Activated CD4-positive, alpha-beta T cell treated with anti-CD3 and anti-CD28 coated beads, Interleukin-2, amount 10 ng/mL, durations not matched to agents 24 days and 14 days (primary cell): Measurements from ENCODE around the gene CLCN5. TPM values are rescaled to one million over a fixed set of nuclear protein-coding genes. Genes with fewer than 3 reads are reported as not detected.

Source experiments
- DNase-seq: peaks from one replicate; pipeline ENCODE4 v3.0.0; 2022
- H3K27ac Mint-ChIP-seq: one replicate; pipeline ENCODE4 v1.8.0; 2022; ENCODE audit warnings: mild to moderate bottlenecking, mixed read lengths
- H3K27me3 Mint-ChIP-seq: one replicate; pipeline ENCODE4 v1.8.0; 2022; ENCODE audit warnings: mixed read lengths
- H3K36me3 Mint-ChIP-seq: one replicate; pipeline ENCODE4 v1.8.0; 2022; ENCODE audit warnings: low read depth, mild to moderate bottlenecking, mixed read lengths
- H3K4me1 Mint-ChIP-seq: one replicate; pipeline ENCODE4 v1.8.0; 2021; ENCODE audit warnings: mixed read lengths
- H3K4me3 Mint-ChIP-seq: one replicate; pipeline ENCODE4 v1.8.0; 2022; ENCODE audit warnings: mild to moderate bottlenecking, moderate library complexity, mixed read lengths
- H3K9me3 Mint-ChIP-seq: one replicate; pipeline ENCODE4 v1.8.0; 2021; ENCODE audit warnings: mixed read lengths
- intact Hi-C: fragments of 100-400 bp; cut with micrococcal nuclease; formaldehyde crosslinking; loops from one replicate; pipeline ENCODE4 v1.15.1; 2023
- total RNA-seq: library from RNA; stranded (reverse); gene quantifications from 2 replicates; pipeline ENCODE4 v1.2.3, GENCODE V29; 2022

The CLCN5 gene
- total RNA-seq, 1 donor from 2014 or later, result 4.2 TPM

DNA sequence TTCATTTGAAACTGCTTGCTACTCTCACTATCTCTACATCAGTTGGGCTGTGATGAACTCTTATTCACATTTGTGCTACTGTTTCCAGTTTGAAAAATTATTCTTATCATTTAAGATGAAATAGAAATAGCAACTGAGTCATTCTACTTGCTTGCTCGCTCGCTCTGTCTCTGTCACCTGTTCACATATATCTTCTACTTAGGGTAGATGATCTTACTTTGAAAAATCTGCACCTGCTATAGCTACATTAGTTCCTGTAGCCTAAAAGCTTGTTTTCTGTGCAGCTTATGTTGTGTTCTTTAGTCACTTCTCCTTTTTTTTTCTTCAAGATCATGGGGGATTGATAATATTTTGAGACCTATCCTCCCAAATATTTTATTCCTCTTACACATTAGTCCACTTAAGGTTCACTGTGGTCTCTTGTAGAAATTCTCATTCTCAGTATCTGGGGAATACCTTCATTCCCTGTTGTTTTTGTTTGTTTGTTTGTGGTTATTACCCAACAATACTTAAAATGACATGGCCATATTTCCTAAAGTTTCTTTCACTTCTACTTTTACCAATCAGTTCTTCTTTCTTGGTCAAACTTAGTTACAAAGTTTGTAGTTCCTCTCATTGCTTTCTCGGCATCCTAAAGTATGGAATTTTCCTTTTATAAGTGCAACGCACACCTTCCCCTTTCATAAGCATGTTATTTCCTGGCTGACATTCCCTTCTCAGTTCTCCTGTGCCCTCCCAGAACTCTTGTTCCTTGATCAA, 36.5 kb downstream of the CLCN5 start:
- Mint-ChIP-seq H3K27ac (no peak overlapping the region), H3K27me3 (no peaks in the 10 kb centered on the region), H3K36me3 (no peaks in the 10 kb centered on the region), H3K4me3 (no peak overlapping the region), H3K9me3 (no peaks in the 10 kb centered on the region), H3K4me1 (no peaks in the 10 kb centered on the region)
- DNase-seq, result no peak
- intact Hi-C loops, result no loop called here

DNA sequence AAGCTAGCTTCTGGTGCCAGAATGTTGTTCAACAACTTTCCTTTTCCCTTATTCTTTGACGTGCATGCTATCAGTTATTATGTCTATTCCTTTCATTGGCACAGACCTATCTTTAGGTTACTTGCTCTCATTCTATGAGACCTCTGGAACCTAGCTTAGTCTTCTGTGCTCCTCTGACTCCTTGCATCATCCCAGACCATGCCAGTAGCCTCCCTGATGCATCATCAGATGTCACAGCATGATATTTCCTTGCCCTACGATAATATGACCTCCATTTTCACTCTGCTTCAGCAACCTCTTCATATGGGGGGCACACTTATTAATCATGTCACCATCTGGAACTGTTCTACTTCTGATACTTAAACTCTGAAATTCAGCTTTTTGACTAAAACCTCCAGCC, 37.2 kb downstream of the CLCN5 start:
- no peak for DNase-seq
- Mint-ChIP-seq H3K27ac (no peak overlapping the region), H3K27me3 (no peaks in the 10 kb centered on the region), H3K9me3 (no peaks in the 10 kb centered on the region), H3K4me1 (no peaks in the 10 kb centered on the region), H3K36me3 (no peaks in the 10 kb centered on the region), H3K4me3 (no peak overlapping the region)
- intact Hi-C loops, result no loop called here

- Mint-ChIP-seq H3K27ac (no peak overlapping the region), H3K27me3 (no peaks in the 10 kb centered on the region), H3K9me3 (no peaks in the 10 kb centered on the region), H3K4me1 (no peaks in the 10 kb centered on the region), H3K4me3 (no peak overlapping the region), H3K36me3 (no peaks in the 10 kb centered on the region)
- DNase-seq, result no peak
- intact Hi-C loops, result no loop called here
Observed at GRCh38 chrX:49960061-49960460, 37.7 kb downstream of the CLCN5 start.

GRCh38 chrX:49970674-49971073, 48.3 kb downstream of the CLCN5 start:
- no peak for DNase-seq
- H3K9me3 Mint-ChIP-seq, result no peaks in the 10 kb centered on the region
- H3K27ac Mint-ChIP-seq, result no peak overlapping the region
- H3K4me1 Mint-ChIP-seq, result no peaks in the 10 kb centered on the region
- no peaks in the 10 kb centered on the region for H3K27me3 Mint-ChIP-seq
- H3K36me3 Mint-ChIP-seq, result no peaks in the 10 kb centered on the region
- intact Hi-C loops, result no loop called here
- H3K4me3 Mint-ChIP-seq, result no peak overlapping the region

GRCh38 chrX:49972328-49972860, 50.0 kb downstream of the CLCN5 start:
- Mint-ChIP-seq H3K27me3 (no peaks in the 10 kb centered on the region), H3K27ac (no peak overlapping the region), H3K4me3 (no peak overlapping the region), H3K36me3 (no peaks in the 10 kb centered on the region), H3K4me1 (no peaks in the 10 kb centered on the region), H3K9me3 (no peaks in the 10 kb centered on the region)
- DNase-seq, result no peak
- intact Hi-C loops, result no loop called here

DNA sequence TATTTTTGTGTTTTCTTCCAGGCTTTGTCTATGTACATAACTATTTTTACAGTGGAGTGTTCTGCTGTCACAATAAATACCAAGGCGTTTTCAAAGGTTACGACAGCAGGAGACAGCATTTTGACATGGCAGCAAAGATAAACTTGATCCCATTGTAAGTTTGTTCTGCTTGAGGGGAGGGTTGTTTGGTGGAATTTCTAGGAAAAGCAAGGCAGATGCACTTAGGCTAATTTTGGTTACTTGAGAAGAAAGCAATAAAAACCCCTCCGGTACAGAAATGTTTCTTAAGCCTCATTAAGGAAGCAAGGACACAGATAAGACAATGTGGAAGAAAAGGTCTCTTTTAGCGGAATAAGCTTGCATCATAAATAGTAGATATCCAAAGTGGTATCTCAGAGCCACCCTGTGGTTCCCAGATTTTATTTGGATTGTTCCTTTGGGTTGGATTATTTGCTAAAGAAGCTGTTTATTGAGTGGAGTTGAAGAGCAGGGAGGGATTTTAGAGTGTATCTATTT, 54.3 kb downstream of the CLCN5 start:
- no peaks in the 10 kb centered on the region for H3K36me3 Mint-ChIP-seq
- no peaks in the 10 kb centered on the region for H3K4me1 Mint-ChIP-seq
- no peaks in the 10 kb centered on the region for H3K9me3 Mint-ChIP-seq
- no peak overlapping the region for H3K4me3 Mint-ChIP-seq
- no peaks in the 10 kb centered on the region for H3K27me3 Mint-ChIP-seq
- intact Hi-C loops, result no loop called here
- H3K27ac Mint-ChIP-seq, result no peak overlapping the region
- DNase-seq, result no peak

DNA sequence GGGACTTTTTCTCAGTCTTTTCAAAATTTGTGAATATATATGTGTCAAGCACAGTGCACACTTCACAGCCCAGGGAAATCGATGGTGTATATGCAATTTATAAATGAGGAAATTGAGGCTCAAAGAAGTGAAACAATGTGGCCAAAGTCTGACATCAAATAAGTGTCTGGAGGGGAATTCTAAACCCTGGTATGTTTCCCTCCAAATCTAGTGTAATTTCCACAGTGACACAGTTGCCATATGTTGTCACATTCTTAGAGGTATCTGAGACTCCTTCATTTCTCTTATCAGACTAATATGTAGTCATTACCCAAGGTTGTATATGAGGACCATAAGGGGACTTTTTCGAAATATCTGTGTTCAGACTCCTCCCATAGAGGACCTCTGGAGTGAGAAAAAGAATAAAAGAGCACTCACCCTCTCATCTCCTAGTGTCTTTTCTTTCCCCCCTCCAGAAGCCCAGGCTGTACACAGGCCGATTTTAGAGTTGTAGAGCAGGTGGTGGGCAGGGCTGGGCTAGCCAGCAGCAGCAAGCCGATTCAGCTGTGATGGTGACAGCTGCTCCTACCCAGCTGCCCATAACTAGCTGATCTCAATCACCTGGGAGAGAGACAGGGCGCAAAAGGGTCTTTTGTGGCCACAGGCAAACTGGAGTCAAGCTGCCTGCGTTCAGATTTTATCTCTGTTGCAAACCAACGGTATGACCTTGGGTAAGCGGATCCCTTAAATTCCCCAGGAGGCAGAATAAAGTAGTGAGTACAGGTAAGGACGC, 55.1 kb downstream of the CLCN5 start:
- H3K27me3 Mint-ChIP-seq, result no peaks in the 10 kb centered on the region
- H3K4me1 Mint-ChIP-seq, result no peaks in the 10 kb centered on the region
- DNase-seq, result no peak
- intact Hi-C loops, result no loop called here
- no peaks in the 10 kb centered on the region for H3K36me3 Mint-ChIP-seq
- H3K9me3 Mint-ChIP-seq, result no peaks in the 10 kb centered on the region
- H3K27ac Mint-ChIP-seq, result no peak overlapping the region
- no peak overlapping the region for H3K4me3 Mint-ChIP-seq

DNA sequence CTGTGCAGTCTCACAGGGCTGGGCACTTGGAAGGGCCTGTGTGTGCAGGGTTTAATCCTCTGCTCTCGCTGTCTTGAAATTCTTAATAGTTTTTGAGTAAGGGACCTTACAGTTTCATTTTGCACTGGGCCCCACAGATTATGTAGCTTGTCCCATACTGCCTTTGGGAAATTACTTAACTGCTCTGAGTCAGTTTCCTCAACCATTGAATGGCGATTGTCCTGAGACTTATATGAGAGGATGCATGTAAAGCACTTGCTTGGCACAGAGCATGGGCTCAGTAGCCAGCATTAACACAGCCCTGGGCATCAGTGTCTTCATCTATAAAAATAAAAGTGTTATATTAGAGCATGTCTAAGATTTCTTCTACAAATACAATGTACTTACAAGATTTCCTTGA, 55.8 kb downstream of the CLCN5 start:
- Mint-ChIP-seq H3K27me3 (no peaks in the 10 kb centered on the region), H3K4me1 (no peaks in the 10 kb centered on the region), H3K9me3 (no peaks in the 10 kb centered on the region), H3K4me3 (no peak overlapping the region), H3K36me3 (no peaks in the 10 kb centered on the region), H3K27ac (no peak overlapping the region)
- no peak for DNase-seq
- intact Hi-C loops, result no loop called here

- no peak overlapping the region for H3K4me3 Mint-ChIP-seq
- H3K4me1 Mint-ChIP-seq, result no peaks in the 10 kb centered on the region
- no peak for DNase-seq
- intact Hi-C loops, result no loop called here
- no peak overlapping the region for H3K27ac Mint-ChIP-seq
- H3K27me3 Mint-ChIP-seq, result no peaks in the 10 kb centered on the region
- H3K9me3 Mint-ChIP-seq, result no peaks in the 10 kb centered on the region
- no peaks in the 10 kb centered on the region for H3K36me3 Mint-ChIP-seq
Observed at GRCh38 chrX:49986058-49986457, 63.7 kb downstream of the CLCN5 start.

DNA sequence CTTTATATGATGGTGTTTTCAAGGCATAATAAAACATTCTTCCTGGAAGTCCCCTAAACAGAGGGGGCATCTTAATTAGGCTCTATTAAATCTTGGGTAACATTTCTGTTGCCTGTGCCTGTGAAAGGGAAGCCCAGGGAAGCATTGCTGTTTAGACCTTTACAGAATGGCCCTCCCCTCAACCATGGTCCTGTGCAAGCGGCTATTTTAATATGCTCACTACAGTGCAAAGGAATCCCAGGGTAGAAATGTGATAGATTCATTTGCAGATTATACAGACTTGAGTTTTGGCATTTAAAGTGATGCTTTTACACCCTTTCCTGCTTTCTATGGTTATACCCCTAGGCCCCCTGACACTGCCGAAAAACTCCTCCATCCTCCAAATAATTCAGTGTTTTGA, 65.3 kb downstream of the CLCN5 start:
- no peaks in the 10 kb centered on the region for H3K4me1 Mint-ChIP-seq
- H3K27ac Mint-ChIP-seq, result no peak overlapping the region
- H3K9me3 Mint-ChIP-seq, result no peaks in the 10 kb centered on the region
- no peaks in the 10 kb centered on the region for H3K27me3 Mint-ChIP-seq
- H3K36me3 Mint-ChIP-seq, result no peaks in the 10 kb centered on the region
- no peak overlapping the region for H3K4me3 Mint-ChIP-seq
- DNase-seq, result no peak
- intact Hi-C loops, result no loop called here

GRCh38 chrX:49988143-49988542, 65.7 kb downstream of the CLCN5 start:
- Mint-ChIP-seq H3K27me3 (no peaks in the 10 kb centered on the region), H3K27ac (no peak overlapping the region), H3K9me3 (no peaks in the 10 kb centered on the region), H3K4me3 (no peak overlapping the region), H3K36me3 (no peaks in the 10 kb centered on the region), H3K4me1 (no peaks in the 10 kb centered on the region)
- intact Hi-C loops, result no loop called here
- no peak for DNase-seq

GRCh38 chrX:49991758-49992157, 69.4 kb downstream of the CLCN5 start:
- intact Hi-C loops, result no loop called here
- H3K27ac Mint-ChIP-seq, result no peak overlapping the region
- H3K4me3 Mint-ChIP-seq, result no peak overlapping the region
- H3K36me3 Mint-ChIP-seq, result no peaks in the 10 kb centered on the region
- no peak for DNase-seq
- peaks cover 4% of the 10 kb centered on the region for H3K4me1 Mint-ChIP-seq
- H3K27me3 Mint-ChIP-seq, result no peaks in the 10 kb centered on the region
- no peaks in the 10 kb centered on the region for H3K9me3 Mint-ChIP-seq

- Mint-ChIP-seq H3K36me3 (no peaks in the 10 kb centered on the region), H3K27ac (no peak overlapping the region), H3K4me3 (no peak overlapping the region), H3K4me1 (peaks cover 4% of the 10 kb centered on the region), H3K27me3 (no peaks in the 10 kb centered on the region), H3K9me3 (no peaks in the 10 kb centered on the region)
- intact Hi-C loops, result no loop called here
- no peak for DNase-seq
Observed at GRCh38 chrX:49992853-49993252, 70.5 kb downstream of the CLCN5 start.

GRCh38 chrX:49993661-49994060, 71.3 kb downstream of the CLCN5 start:
- Mint-ChIP-seq H3K4me3 (no peak overlapping the region), H3K9me3 (no peaks in the 10 kb centered on the region), H3K27ac (no peak overlapping the region), H3K4me1 (peaks cover 4% of the 10 kb centered on the region), H3K36me3 (no peaks in the 10 kb centered on the region), H3K27me3 (no peaks in the 10 kb centered on the region)
- intact Hi-C loops, result no loop called here
- no peak for DNase-seq
